ENCODE data around the gene CSKMT. TPM values are rescaled to one million over a fixed set of nuclear protein-coding genes. Genes with fewer than 3 reads are reported as not detected.
A peak's percentile ranks its signal among the peaks of the same experiment; 100 is the strongest.
"Not testable (repeated sequence)": the region's sequence is repeated elsewhere in the genome, so short reads cannot be mapped to it uniquely, and the experiment has no call there.

The CSKMT gene
- total RNA-seq, 1 experiment from 2014 or later: 14.9 TPM

- no peaks in the 10 kb centered on the region for H3K9me3 ChIP-seq
- no peak for DNase-seq
- no peaks in the 10 kb centered on the region for H3K27me3 ChIP-seq
- peaks cover 43% of the 10 kb centered on the region for H3K36me3 ChIP-seq
- no peak overlapping the region for H3K4me3 ChIP-seq
Observed at GRCh38 chr11:62649486-62649885, 15.6 kb upstream of the CSKMT start.

- not testable (repeated sequence) for DNase-seq, H3K27me3 ChIP-seq, H3K4me3 ChIP-seq, H3K9me3 ChIP-seq
- peaks cover 37% of the 10 kb centered on the region for H3K36me3 ChIP-seq
Observed at GRCh38 chr11:62650283-62650682, 14.8 kb upstream of the CSKMT start.

DNA sequence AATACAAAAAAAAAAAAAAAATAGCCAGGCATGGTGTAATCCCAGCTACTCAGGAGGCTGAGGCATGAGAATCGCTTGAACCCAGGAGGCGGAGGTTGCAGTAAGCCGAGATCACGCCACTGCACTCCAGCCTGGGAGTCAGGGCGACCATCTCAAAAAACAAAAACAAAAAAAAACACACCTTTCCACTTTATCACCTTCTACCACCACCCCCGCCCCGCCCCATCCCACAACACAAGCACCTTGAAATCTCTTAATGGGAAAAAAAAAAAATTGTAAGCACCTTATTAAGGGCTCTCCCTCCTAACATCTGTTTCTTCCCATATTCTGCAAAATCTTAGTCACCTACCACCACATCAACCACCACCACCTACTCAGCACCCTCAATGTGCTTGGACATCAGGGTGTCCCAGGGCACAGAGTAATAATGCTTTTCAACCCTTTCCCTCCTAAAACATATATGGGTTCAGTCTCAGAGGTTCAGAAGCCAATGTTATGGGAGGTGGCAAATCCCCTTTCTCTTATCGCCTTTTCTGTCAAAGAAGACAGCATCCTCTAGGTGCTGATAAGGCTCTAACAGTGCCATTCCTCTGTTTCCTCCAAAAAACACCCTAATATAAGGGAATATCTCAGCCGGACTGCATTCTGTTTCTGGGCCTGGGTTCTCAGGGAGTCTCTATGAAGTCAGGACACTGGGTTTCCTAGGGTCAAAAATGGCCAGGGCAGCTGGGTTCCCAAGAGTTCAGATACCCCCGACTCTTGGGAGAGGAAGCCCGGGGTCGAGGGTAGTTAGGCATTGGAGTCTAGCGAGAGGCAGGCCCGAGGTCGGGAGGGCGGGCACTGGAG is 12.7 kb upstream of the CSKMT start:
- Histone ChIP-seq H3K36me3 (peaks cover 25% of the 10 kb centered on the region), H3K27me3 (no peaks in the 10 kb centered on the region), H3K9me3 (no peaks in the 10 kb centered on the region), H3K4me3 (peak overlapping the region; percentile 89)
- DNase-seq: no peak

GRCh38 chr11:62654297-62654696 is 10.8 kb upstream of the CSKMT start:
- Histone ChIP-seq H3K4me3 (no peak overlapping the region), H3K9me3 (no peaks in the 10 kb centered on the region), H3K36me3 (peaks cover 11% of the 10 kb centered on the region), H3K27me3 (no peaks in the 10 kb centered on the region)
- DNase-seq: peak; percentile 24

- H3K4me3 ChIP-seq: no peak overlapping the region
- H3K9me3 ChIP-seq: no peaks in the 10 kb centered on the region
- H3K36me3 ChIP-seq: peaks cover 12% of the 10 kb centered on the region
- H3K27me3 ChIP-seq: no peaks in the 10 kb centered on the region
- no peak for DNase-seq
Observed at GRCh38 chr11:62656796-62657429, 8.2 kb upstream of the CSKMT start.

DNA sequence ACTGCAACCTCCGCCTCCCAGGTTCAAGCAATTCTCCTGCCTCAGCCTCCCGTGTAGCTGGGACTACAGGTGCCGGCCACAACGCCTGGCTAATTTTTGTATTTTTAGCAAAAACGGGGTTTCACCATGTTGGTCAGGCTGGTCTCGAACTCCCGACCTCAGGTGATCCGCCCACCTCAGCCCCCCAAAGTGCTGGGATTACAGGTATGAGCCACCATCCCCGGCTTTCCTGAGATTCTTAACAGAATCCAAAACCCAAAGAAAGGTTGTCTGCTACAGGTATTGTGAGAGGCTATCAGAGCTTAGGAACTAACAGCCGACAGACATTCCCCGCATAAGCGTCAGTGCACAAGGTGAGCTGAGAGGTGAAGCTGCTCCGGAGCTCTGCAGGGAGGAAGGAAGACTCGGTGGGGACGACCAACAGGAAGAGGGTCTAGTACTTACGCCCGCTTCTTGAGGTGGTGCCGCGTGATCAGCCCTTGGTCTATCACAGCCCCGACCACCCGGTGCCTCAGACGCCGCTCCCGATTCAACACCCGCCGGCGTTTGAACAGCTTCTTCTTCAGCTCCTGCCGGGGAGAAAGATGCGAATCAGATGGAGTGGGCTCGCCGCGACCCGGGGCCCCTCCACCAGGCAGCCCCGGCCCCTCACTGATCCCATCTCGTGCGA is 572 bp upstream of the CSKMT start:
- Histone ChIP-seq H3K4me3 (peak overlapping the region; percentile 92), H3K27me3 (no peaks in the 10 kb centered on the region), H3K9me3 (no peaks in the 10 kb centered on the region), H3K36me3 (peaks cover 53% of the 10 kb centered on the region)
- peak; percentile 42 for DNase-seq

DNA sequence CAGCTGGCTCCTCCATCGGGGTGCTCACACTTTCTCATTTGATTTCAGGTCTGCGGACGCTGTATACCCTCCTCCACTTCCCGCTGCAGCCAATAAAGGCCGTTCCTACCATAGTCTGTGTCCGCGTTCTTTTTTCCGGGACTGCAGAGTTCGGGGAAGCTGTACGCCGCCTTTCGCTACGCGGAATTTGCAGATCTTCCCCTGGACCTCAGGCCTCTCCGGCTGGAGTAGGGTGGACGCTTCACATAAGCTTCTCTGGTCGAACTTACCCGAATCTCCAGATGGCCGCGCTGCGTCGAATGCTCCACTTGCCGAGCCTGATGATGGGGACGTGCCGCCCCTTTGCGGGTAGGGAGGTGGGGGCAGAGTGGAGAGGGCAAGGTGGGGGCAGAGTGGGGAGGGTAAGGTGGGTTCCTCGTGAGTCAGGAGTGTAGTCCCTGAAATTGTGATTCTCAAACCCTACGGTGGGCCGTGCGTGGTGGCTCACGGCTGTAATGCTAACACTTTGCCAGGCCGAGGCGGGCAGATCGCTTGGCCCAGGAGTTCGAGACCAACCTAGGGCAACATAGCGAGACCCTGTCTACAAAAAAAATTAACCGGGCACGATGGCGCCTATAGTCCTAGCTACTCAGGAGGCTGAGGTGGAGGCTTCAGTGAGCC is 617 bp downstream of the CSKMT start:
- H3K27me3 ChIP-seq: no peaks in the 10 kb centered on the region
- H3K4me3 ChIP-seq: peak overlapping the region; percentile 92
- DNase-seq: peak; percentile 57
- H3K36me3 ChIP-seq: peaks cover 51% of the 10 kb centered on the region
- no peaks in the 10 kb centered on the region for H3K9me3 ChIP-seq

DNA sequence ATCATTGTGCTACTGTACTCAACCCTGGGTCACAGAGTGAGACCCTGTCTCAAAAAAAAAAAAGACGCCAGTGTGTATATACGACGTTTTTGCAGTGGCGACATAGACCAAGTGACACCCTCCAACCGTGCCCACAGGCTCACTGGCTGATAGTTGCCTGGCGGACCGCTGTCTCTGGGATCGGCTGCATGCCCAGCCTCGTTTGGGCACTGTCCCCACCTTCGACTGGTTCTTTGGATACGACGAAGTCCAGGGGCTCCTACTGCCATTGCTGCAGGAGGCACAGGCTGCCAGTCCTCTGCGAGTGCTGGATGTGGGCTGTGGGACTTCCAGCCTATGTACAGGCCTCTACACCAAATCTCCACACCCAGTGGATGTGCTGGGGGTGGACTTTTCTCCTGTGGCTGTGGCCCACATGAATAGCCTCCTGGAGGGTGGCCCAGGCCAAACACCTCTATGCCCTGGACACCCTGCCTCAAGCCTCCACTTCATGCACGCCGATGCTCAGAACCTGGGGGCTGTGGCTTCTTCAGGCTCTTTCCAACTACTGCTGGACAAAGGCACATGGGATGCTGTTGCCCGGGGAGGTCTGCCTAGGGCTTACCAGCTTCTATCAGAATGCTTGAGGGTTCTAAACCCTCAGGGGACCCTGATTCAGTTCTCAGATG is 1.3 kb downstream of the CSKMT start:
- no peak for DNase-seq
- H3K9me3 ChIP-seq: no peaks in the 10 kb centered on the region
- peaks cover 47% of the 10 kb centered on the region for H3K36me3 ChIP-seq
- peak overlapping the region; percentile 92 for H3K4me3 ChIP-seq
- H3K27me3 ChIP-seq: no peaks in the 10 kb centered on the region

DNA sequence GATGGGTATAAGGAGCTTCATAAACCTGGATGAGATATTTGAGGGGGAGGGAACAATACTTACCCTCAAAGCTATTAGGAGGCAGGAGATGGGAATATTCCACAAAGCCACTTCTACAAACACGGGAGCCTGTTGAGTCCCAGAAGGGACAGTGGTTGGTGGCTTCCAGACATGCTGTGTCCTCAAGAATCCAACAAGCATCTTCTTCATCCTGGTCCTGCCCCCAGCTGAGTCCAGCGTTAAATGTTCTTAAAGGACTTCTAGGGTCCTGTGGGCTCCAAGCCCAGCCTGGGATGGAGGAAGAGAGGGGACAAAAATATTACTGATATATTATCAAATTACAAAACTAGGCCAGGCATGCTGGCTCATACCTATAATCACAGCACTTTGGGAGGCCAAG is 2.3 kb downstream of the CSKMT start:
- peaks cover 46% of the 10 kb centered on the region for H3K36me3 ChIP-seq
- no peak for DNase-seq
- H3K9me3 ChIP-seq: no peaks in the 10 kb centered on the region
- H3K27me3 ChIP-seq: no peaks in the 10 kb centered on the region
- peak overlapping the region; percentile 92 for H3K4me3 ChIP-seq

GRCh38 chr11:62669420-62670161 is 4.5 kb downstream of the CSKMT start:
- Histone ChIP-seq H3K4me3 (no peak overlapping the region), H3K9me3 (no peaks in the 10 kb centered on the region), H3K27me3 (no peaks in the 10 kb centered on the region), H3K36me3 (peaks cover 55% of the 10 kb centered on the region)
- peak; percentile 33 for DNase-seq

- no peak for DNase-seq
- peak overlapping the region; percentile 97 for H3K4me3 ChIP-seq
- H3K36me3 ChIP-seq: peaks cover 56% of the 10 kb centered on the region
- no peaks in the 10 kb centered on the region for H3K9me3 ChIP-seq
- H3K27me3 ChIP-seq: no peaks in the 10 kb centered on the region
Observed at GRCh38 chr11:62671236-62671607, 6.1 kb downstream of the CSKMT start.

- H3K4me3 ChIP-seq: peak within 1 kb of the TSS; percentile 97
- peaks cover 52% of the 10 kb centered on the region for H3K36me3 ChIP-seq
- DNase-seq: peak; percentile 85
- no peaks in the 10 kb centered on the region for H3K9me3 ChIP-seq
- no peaks in the 10 kb centered on the region for H3K27me3 ChIP-seq
Observed at GRCh38 chr11:62671608-62672389, 6.7 kb downstream of the CSKMT start, which contains the start of the genes LBHD1 and UQCC3. LBHD1 (minus strand) TSS chr11:62672267; CDS start chr11:62670031, 2,236 bp downstream. UQCC3 (plus strand) TSS chr11:62671673; CDS start chr11:62671746, 73 bp downstream.

GRCh38 chr11:62673196-62673525 is 8.0 kb downstream of the CSKMT start:
- Histone ChIP-seq H3K4me3 (peak overlapping the region; percentile 4; the same call in 1 of the 2 replicates), H3K27me3 (no peaks in the 10 kb centered on the region), H3K36me3 (peaks cover 50% of the 10 kb centered on the region), H3K9me3 (no peaks in the 10 kb centered on the region)
- DNase-seq: no peak

DNA sequence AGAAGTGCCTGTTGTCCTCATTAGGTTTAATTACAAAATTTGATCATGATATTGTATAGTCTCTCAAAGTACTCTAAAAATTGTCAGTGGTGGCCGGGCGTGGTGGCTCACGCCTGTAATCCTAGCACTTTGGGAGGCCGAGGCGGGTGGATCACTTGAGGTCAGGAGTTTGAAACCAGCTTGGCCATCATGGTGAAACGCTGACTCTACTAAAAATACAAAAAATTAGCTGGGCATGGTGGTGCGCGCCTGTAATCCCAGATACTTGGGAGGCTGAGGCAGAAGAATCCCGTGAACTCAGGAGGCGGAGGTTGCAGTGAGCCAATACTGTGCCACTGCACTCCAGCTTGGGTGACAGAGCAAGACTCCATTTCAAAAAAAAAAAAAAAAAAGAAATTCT is 10.3 kb downstream of the CSKMT start:
- peaks cover 50% of the 10 kb centered on the region for H3K36me3 ChIP-seq
- H3K9me3 ChIP-seq, H3K27me3 ChIP-seq, DNase-seq, H3K4me3 ChIP-seq: not testable (repeated sequence)

GRCh38 chr11:62676698-62677097 is 11.6 kb downstream of the CSKMT start:
- DNase-seq: no peak
- peaks cover 46% of the 10 kb centered on the region for H3K36me3 ChIP-seq
- H3K27me3 ChIP-seq: no peaks in the 10 kb centered on the region
- no peak overlapping the region for H3K4me3 ChIP-seq
- H3K9me3 ChIP-seq: no peaks in the 10 kb centered on the region

Measured in MG63 (cell line).